Epidermal melanocyte (primary cell): ENCODE measurements around the gene CTU2.

Experiments used
- DNase-seq: peaks from one replicate; pipeline ENCODE4 v3.0.0; 2011; ENCODE audit warnings: low spot score; ENCODE audit not compliant: insufficient read length

The CTU2 gene

DNA sequence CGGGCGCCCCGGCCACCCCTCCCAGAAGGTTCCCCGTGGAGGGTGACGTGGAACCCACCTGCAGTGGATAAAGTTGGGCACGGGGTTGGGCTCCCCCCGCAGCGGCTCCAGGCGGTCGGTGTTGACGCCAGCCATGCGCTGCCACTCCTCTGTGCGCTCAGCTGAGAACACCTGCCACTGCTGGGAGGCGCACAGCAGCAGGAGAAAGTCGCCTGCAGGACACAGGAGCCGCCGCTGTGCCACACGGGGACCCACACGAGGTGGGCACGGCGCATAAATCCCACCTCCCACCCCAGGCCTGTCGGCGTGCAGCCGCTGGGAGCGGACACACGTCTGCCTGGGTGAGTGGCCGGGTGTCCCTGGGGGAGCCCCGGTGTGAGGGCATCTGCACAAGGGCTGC lies 20.7 kb downstream of the CTU2 start:
- no peak for DNase-seq

- DNase-seq, result no peak
Measured at GRCh38 chr16:88727871-88728270, 21.6 kb downstream of the CTU2 start.

DNA sequence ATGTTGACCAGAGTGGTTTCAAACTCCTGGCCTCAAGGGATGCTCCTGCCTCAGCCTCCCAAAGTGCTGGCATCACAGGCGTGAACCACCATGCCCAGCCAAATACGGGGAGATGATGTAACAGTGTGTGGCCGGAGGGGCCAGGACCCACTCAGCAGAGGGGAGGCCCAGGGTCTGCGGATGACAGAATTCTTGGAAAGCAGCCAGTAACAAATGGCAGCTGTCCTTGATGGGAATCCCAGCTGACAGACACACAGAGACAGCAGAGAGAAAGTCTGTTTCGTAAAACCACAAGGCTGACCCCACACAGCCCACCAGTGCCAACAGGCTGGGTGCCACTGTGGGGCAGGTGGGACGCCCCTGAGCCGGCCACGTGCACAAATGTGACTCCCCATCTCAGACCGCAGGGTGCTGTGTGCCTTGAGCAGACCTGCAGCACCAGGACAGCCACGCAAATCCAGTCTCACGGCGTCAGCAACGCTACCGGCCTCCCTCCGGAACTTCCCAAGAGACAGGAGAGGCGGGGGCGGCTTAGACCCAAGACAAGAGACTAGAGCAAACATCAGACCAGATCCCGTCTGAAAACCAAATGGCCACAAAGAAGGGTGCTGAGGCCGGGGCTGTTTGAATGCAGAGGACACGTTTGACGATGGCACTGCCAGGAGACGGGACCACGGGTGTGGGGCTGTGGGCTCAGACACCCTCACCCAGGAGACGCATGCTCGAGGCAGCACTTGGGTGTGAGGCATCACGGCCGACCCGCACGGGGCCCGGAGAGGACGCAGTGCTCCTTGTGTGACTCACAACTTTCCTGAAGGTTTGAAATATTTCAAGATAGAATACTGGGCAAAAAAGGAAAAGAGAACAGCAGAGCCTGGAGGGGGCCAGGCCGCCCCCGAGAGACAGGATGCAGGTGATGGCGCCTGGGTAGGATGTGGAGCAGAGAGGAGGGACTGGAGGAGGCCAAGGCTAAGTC lies 24.6 kb downstream of the CTU2 start:
- DNase-seq, result no peak

- no peak for DNase-seq
Measured at GRCh38 chr16:88731699-88732098, 25.4 kb downstream of the CTU2 start.

DNA sequence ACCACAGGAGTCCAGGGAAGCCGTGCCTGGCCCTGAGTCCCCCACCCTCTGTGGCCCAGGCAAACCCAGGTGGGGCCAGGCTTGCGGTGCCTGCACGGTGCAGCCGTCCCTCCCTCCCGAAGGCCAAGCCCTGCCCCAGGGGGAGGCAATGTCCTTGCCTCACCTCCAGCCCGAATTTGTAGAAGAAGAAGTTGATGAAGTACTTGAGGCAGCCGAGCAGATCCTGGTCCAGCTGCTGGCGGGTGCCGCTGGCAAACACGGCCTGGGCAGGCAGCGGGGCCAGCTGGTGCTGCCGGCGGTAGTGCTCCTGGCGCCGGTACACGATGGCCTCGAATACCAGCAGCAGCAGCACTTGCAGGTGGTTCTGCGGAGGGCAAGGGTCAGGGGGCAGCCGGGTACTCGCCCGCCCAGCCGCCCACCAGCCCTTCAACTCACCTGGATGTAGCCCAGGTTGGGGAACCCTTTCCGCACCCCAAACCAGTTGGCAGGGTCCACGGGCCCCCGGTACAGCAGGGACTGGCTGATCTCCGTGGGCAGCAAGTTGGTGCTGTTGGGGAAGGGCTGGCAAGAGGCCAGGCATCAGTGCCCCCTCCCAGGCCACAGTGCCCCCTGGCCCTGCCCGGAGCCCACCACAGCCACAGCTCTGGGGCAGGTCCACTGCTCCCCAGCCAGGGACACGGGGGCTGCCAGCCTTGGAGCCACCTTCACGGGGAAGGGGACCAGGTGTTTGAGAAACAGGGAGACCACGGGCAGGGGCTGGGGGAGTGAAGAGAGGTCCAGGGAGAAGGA lies 26.1 kb downstream of the CTU2 start:
- DNase-seq, result no peak

GRCh38 chr16:88732961-88733294 lies 26.6 kb downstream of the CTU2 start:
- no peak for DNase-seq

- DNase-seq, result no peak
Measured at GRCh38 chr16:88733630-88734360, 27.5 kb downstream of the CTU2 start.

- DNase-seq, result no peak
Measured at GRCh38 chr16:88734361-88734728, 28.0 kb downstream of the CTU2 start.

DNA sequence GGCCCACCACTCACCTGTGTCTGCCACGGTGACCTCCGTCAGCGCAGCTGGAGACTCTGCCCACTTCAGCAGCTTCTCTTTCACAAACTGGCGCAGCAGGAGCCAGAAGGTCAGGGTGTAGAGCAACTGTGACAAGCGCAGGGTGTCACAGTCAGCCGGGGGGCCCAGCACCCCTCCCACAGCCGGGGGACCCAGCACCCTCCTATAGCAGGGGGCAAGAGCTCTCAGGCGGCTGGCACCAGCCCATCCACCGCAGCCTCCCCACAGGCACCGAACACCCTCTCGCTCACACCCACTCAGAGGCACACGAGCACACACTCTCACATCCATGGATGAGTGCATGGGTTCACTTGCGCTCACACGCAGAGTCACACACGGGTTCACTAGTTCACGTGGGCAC lies 28.8 kb downstream of the CTU2 start:
- DNase-seq, result no peak

DNA sequence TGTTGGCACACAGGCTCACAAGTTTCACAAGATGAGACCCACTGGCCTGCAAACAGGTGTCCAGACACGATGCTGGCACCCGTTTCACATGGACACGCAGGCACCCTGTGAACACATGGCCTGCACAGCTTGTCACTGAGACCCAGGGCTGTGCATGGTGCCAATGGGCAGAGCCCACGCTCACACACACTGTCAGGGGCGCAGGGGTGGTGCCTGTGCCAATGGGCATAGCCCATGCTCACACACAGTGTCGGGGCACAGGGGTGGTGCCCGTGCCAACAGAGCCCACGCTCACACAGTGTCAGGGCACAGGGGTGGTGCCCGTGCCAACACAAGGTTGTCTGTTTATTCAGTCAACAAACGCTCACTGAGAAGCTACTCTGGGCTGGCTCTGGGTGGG lies 29.3 kb downstream of the CTU2 start:
- DNase-seq, result no peak

DNA sequence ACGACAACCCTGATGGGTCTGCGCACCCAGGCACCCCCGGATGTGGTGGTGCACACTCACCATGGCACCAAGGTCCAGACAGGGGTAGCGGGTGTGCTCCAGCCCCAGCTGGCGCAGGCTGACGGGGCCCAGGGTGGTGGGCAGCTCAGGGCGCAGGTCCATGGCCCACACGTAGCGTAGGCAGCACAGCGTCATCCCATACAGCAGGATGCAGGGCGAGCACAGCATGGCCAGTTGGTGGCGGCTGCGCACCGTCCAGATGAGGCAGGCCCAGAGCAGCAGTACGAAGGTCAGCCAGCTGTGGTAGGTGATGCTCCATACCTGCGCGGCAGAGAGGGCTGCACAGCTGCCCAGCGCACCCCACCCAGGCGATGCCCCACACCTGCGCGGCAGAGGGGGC lies 29.8 kb downstream of the CTU2 start:
- DNase-seq, result no peak

DNA sequence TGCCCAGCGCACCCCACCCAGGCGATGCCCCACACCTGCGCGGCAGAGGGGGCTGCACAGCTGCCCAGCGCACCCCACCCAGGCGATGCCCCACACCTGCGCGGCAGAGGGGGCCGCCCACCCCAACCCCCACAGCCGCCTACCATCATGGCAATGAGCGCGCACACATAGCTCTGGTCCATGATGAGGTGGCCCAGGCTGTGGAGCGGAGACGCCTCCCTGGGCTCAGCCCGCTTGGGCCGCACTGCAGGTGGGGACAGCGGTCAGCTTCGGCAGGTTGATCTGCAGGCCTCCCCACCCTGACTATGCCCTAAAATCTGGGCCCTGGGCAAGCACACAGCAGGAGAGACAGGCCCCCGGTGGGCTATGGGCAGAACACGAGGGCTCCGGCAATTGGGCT lies 30.2 kb downstream of the CTU2 start:
- DNase-seq, result no peak

GRCh38 chr16:88737298-88738150 lies 31.2 kb downstream of the CTU2 start:
- no peak for DNase-seq

DNA sequence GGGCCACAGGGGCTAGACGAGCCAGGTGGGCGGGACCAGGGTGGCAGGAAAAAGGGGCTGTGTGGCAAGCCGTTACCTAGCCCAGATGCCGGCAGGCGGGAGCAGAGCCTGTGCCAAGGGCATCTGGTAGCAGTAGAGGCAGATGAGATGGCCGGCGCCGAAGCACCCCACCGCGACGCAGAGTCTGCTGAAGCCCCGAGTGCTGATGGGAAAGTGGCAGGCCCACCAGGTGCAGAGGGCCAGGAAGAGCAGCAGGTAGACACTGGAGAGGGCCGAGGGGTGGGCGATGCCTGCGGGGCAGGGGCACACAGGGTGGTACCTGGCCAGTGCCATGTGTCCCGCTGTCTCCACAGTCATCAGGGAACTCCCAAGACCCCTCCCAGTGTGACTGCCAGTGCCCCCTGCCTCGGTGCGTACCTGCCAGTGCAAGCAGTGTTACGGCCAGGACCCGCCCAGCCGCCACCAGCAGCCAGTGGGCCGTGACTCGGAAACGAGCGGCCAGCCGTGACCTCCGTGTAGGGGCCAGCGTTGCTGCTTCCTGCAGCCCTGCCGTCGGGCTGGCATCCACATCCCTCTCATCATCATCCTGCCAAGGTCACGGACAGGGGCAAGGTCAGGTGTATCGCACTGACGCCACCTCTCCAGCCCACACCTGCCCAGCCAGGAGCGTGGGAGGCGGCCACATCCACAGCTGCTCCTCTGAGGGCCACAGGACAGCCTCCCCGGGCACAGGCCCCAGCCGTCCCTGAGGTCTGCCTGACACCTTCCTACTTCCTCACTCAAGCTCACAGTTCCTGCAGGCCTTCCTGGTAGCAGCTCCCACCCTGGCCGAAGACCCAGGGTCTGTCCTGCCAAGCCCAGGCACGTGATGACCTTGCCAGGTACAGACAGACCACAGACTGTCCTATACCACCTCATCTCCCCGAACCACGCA lies 32.1 kb downstream of the CTU2 start:
- DNase-seq, result no peak

DNA sequence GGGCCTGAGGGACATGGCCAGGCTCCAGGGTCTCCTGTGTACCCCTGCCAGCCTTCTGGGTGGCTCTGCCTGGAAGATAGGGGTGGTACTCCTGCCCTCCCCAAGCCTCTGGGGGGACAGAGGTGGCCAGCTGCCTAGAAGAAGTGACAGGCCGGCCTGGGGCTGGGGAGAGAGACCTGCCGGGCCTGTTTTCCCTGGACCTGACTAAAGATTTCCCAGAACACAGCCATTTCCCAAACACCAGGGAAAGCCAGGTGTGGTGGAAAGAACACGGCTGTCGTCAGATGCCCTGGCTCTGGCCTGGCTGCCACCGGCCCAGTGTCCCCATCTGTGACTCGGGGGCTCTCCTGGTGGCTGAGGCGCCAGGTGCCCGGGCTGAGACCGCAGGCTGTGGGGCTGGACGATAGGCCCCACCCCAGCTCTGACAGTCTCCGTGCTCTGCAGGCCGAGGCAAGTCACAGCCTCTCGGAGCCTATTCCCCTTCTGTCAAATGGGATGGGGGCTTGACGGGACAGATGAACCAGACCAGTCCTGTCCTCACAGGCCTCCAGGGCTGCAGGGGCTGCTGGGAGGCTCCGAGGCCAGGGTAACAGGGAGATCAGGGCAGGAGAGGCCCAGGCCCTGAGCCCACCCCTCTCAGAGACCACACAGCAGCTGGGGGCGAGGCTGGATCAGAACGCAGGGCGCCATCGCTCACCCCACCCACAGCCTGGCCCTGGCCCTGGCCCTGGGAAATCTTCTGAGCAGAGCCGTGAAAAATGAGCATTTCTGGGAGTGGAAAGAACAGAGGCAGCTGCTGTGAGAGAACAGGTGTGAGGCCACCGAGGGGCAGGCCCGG lies 33.1 kb downstream of the CTU2 start:
- DNase-seq, result no peak

DNA sequence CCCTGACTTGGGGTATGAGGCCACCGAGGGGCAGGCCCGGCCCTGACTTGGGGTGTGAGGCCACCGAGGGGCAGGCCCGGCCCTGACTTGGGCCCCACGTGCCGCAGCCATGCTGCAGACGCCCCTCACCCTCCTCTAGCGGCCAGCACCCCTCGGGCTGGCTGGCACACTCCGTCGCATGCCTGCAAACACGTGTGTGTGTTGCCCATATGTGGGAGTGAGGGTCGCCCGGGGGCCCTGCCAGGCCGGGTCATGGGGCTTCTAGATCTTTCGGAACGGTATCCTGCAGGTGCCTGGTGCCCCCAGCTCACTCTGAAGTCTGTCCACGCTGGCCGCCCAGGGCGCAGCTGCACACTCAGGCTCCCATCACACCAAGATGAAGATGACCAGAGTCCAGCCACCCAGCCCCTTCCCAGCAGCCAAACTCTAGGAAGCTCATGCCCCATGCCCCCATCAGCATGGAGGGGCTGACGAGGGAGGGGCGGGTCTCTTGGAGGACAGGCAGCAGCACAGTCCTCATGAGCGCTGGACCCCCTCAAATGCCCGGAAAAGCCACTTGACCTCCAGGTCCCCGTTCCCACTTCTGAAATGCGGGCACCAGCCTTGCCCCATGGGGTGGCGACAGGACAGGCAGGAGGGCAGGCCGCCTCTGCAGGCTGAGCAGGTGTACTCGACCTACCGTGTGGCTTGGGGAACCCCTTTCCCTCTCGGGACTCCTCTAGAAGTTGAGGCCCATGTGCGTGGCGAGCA lies 33.8 kb downstream of the CTU2 start:
- DNase-seq, result no peak

DNA sequence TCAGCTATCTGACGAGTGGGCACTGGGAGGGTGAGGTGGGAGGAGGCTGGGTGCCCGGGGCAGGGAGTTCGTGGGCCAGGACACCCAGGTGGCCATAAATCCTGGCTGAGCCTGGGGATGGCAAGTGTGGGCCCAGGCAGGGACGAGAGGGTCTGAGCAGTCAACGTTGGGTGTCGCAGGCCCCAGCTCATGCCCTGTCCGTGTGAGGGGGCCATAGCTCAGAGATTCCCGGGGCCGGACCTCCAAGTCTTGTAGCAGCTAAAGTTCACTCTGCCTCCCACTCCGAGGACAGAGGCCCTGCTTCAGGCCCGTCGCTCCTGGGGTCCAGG lies 34.4 kb downstream of the CTU2 start:
- no peak for DNase-seq

DNA sequence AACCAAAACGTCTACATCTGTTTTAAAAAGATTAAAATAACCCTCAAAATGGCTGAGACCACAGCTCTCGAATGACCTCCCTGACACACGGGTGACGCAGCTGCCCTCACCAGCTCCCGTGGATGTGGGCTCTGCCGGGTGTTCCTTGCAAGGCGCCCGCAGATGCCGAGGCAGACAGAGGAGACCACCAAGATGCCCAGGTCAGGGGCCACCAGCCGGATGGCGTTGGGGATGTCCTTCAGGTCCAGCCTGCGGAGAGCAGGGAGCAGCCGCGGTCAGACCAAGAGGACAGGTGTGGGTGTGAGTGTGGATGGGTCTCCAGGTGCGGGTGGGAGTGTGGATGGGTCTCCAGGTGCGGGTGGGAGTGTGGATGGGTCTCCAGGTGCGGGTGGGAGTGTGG lies 35.1 kb downstream of the CTU2 start:
- no peak for DNase-seq
